ENCODE results near the gene CTDSP2.

DNA sequence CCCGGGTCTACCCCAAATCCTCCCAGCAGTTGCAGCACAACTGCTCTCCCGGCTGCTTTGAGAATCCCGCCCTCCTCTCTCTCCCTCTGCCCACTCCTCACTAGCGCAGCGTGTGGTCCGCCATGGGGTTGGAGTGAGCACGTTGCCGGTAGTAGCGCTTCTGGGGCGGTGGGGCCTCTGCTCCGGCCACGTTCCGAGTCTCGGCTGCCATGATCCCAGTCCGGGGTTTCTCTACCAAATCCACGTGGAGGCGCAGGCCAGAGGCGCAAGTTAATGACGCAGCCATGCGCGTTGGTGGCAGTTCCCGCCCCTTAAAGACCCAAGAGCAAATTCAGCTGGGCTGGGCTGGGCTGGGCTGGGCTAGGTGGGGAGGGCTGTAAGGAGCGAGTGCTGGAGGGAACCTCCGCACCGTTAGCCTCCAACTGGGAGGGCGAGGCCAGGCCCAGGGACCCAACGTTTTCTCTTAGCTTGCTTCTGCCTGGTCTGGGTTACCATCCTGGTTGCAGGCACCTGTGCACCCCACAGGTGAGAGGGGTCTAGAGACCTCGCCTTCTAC, 74.6 kb downstream of the CTDSP2 start, which contains the start of gene METTL1:
- no peak for TF ChIP-seq BHLHE40 (IDR thresholded peaks at IDR 0.05; ENCODE audit: borderline replicate concordance)
- TF ChIP-seq SP1 (IDR thresholded peaks at IDR 0.05), result no peak
- no peak for TF ChIP-seq FOXK2 (IDR thresholded peaks at IDR 0.05)
- TF ChIP-seq ZNF384 (IDR thresholded peaks at IDR 0.05), result no peak
- TF ChIP-seq FOXA1 (IDR thresholded peaks at IDR 0.05), result no peak
- TF ChIP-seq NFRKB (IDR thresholded peaks at IDR 0.05), result peak; percentile 60
- TF ChIP-seq TARDBP (IDR thresholded peaks at IDR 0.05), result no peak
- TF ChIP-seq LEF1 (IDR thresholded peaks at IDR 0.05; ENCODE audit: borderline replicate concordance), result no peak
- peak; percentile 86 for TF ChIP-seq L3MBTL2 (conservative IDR thresholded peaks at IDR 0.05)
- TF ChIP-seq PKNOX1 (IDR thresholded peaks at IDR 0.05), result no peak
